ENCODE data around the gene CFAP119. TPM values are rescaled to one million over a fixed set of nuclear protein-coding genes. Genes with fewer than 3 reads are reported as not detected.

Gene CFAP119
- total RNA-seq, 1 donor from 2014 or later: 5.5 TPM

DNA sequence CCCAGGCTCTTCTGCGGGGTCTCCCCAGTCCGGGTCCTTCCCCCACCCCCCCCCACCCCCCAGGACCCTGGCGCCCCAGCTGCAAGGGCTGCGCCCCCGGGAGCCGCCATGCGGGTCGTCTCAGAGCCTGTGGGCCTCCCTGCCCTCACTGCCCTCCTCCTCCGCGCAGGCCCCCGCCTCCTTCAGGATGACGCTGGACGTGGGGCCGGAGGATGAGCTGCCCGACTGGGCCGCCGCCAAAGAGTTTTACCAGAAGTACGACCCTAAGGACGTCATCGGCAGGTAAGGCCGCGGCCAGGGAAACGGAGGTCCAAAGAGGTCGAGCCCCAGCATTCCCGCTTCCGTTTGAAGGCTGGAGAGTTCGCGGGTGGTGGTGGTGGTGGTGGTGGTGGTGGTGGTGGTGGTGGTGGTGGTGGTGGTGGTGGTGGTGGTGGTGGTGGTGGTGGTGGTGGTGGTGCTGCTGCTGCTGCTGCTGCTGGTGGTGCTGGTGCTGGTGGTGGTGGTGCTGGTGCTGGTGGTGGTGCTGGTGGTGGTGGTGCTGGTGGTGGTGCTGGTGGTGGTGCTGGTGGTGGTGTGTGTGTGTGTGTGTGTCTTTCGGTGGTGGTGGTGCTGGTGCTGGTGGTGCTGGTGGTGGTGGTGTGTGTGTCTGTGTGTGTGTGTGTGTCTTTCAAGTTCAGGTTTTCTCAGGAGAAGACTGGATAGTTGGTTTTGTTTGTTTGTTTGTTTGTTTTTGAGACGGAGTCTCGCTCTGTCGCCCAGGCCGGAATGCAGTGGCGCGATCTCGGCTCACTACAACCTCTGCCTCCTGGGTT, 13.0 kb downstream of the CFAP119 start:
- TF ChIP-seq, protein P1, sequence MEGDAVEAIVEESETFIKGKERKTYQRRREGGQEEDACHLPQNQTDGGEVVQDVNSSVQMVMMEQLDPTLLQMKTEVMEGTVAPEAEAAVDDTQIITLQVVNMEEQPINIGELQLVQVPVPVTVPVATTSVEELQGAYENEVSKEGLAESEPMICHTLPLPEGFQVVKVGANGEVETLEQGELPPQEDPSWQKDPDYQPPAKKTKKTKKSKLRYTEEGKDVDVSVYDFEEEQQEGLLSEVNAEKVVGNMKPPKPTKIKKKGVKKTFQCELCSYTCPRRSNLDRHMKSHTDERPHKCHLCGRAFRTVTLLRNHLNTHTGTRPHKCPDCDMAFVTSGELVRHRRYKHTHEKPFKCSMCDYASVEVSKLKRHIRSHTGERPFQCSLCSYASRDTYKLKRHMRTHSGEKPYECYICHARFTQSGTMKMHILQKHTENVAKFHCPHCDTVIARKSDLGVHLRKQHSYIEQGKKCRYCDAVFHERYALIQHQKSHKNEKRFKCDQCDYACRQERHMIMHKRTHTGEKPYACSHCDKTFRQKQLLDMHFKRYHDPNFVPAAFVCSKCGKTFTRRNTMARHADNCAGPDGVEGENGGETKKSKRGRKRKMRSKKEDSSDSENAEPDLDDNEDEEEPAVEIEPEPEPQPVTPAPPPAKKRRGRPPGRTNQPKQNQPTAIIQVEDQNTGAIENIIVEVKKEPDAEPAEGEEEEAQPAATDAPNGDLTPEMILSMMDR (IDR thresholded peaks at IDR 0.05): no peak
- intact Hi-C loops (cut with DNase I): no loop called here
- no peaks in the 10 kb centered on the region for H3K9me3 ChIP-seq
- H3K27me3 ChIP-seq: no peaks in the 10 kb centered on the region
- DNase-seq (peak; percentile 81), ATAC-seq (peak; percentile 45)
- peak overlapping the region; percentile 78 for H3K27ac ChIP-seq
- peak overlapping the region; percentile 70 for H3K4me3 ChIP-seq
- peaks cover 7% of the 10 kb centered on the region for H3K4me1 ChIP-seq
- H3K36me3 ChIP-seq: peaks cover 48% of the 10 kb centered on the region

DNA sequence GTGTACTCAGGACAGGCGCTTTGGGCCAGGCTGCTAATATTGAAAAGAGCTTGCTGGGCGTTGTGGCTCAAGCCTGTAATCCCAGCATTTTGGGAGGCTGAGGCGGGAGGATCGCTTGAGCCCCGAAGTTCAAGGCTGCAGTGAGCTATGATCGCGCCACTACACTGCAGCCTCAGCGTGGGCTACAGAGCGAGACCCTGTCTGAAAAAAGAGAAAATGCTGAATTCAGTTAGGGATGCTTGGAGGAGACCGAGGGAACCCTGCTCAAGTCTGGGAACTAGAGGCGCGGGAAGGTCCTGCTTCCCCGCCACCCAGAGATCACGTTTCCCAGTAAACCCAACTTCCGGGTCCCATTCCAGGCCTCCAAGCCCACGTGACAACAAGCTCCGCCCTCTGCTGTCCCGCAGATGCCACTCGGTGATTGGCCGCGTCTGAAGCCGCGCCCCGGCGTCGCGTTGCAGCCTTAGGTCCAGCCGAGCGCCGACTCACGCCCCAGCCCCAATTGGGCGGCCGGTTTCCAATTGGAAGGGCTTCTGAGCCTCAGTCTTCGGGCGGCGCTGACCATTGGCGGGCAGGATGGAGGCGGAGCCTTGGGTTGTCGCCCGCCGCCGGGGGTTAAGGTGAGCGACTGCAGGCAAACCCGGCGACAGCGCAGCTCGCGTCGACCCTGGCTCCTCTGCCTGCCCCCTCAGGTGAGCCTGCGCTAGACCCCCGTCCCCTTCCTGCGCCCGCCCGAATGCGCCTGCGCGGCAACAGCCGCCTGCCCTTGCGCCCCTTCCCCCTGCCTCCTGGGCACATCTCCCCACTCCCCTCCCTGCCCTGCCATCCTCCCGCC, 13.8 kb downstream of the CFAP119 start, which contains the start of gene PHKG2:
PHKG2 (plus strand) TSS at position 627 of the 835 bp plus-strand sequence. CDS start 396 bp downstream, outside the sequence.
- peaks cover 46% of the 10 kb centered on the region for H3K36me3 ChIP-seq
- DNase-seq (peak; percentile 100), ATAC-seq (peak; percentile 99)
- intact Hi-C loops (cut with DNase I): no loop called here
- peak within 1 kb of the TSS; percentile 70 for H3K4me3 ChIP-seq
- H3K27ac ChIP-seq: peak within 1 kb of the TSS; percentile 78
- TF ChIP-seq, protein P1 (IDR thresholded peaks at IDR 0.05): no peak
- H3K4me1 ChIP-seq: peaks cover 7% of the 10 kb centered on the region
- no peaks in the 10 kb centered on the region for H3K9me3 ChIP-seq
- H3K27me3 ChIP-seq: no peaks in the 10 kb centered on the region

DNA sequence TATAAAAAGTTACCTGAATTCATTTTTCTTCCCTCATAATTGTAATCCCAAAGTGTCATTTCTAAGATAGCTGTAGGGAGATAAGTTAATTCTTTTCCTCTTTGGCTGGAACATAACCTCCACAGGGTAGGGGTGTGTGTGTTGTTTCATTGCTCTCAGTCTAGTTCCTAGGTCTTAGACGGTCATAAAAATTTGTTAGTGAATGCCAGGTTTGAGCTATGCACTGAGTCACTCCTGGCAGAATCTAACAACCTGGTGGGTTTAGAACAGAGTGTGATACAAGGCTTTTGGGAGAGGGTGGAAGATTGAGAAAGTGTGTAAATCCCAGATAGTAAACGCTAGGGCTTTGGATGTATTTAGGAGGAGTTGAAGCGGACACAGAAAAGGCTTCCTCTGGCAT, 14.5 kb downstream of the CFAP119 start:
- intact Hi-C loops (cut with DNase I): no loop called here
- H3K4me3 ChIP-seq: peak overlapping the region; percentile 70
- no peaks in the 10 kb centered on the region for H3K9me3 ChIP-seq
- TF ChIP-seq, protein P1 (IDR thresholded peaks at IDR 0.05): no peak
- H3K4me1 ChIP-seq: peaks cover 7% of the 10 kb centered on the region
- peaks cover 46% of the 10 kb centered on the region for H3K36me3 ChIP-seq
- no peak for DNase-seq
- H3K27ac ChIP-seq: peak overlapping the region; percentile 78
- H3K27me3 ChIP-seq: no peaks in the 10 kb centered on the region
- ATAC-seq: no peak

DNA sequence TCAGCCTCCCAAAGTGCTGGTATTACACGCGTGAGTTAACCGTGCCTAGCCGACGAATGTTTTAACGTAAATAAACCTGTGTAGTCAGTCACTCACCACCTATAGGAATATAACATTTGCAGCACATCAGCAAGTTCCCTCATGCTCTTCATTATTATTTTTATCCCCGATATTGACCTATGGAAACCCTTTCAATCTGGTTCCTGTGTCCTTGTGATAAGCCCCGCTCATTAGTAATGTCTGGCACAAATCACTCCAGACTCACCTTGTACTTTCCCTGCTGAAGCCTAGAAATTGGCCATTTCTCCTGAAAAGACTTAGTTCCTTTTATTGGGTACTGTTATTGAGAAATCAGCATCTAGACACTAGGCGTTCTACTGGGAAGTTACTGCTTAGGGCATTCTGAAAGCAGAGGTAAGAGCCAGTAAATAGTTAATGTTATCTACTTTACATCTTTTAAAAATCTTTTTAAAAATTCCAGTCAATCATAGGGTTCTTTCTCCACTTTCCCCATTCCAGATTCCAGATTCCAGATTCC, 15.2 kb downstream of the CFAP119 start:
- TF ChIP-seq, protein P1 (IDR thresholded peaks at IDR 0.05): no peak
- Histone ChIP-seq H3K4me3 (no peak overlapping the region), H3K27me3 (no peaks in the 10 kb centered on the region), H3K36me3 (peaks cover 47% of the 10 kb centered on the region), H3K4me1 (peaks cover 7% of the 10 kb centered on the region), H3K9me3 (no peaks in the 10 kb centered on the region), H3K27ac (peak overlapping the region; percentile 78)
- ATAC-seq (no peak), DNase-seq (no peak)
- intact Hi-C loops (cut with DNase I): no loop called here

DNA sequence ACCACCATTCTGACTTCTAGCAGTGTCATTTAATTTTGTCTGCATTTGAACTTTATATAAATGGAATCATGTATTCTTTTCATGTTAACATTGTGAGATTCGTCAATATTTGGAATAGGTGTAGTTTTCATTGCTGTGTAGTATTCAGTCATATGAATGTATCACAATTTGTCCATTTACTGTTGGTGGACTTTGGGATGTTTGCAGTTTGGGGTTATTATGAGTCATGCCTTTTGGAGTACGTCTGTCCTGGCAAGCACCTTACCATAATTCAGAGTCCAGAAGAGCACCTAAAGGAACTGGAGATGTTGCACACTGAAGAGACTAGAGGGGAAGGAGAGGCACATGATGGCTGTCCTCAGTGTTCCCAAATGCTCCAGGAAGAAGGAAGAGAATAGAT, 16.8 kb downstream of the CFAP119 start:
- TF ChIP-seq, protein P1 (IDR thresholded peaks at IDR 0.05): no peak
- intact Hi-C loops (cut with DNase I): no loop called here
- no peaks in the 10 kb centered on the region for H3K27me3 ChIP-seq
- DNase-seq: no peak
- H3K27ac ChIP-seq: no peak overlapping the region
- H3K9me3 ChIP-seq: no peaks in the 10 kb centered on the region
- H3K4me3 ChIP-seq: no peak overlapping the region
- ATAC-seq: no peak
- peaks cover 16% of the 10 kb centered on the region for H3K4me1 ChIP-seq
- peaks cover 40% of the 10 kb centered on the region for H3K36me3 ChIP-seq
